ENCODE results near the gene ST6GALNAC1. TPM values are rescaled to one million over a fixed set of nuclear protein-coding genes. Genes with fewer than 3 reads are reported as not detected.
"Not testable (repeated sequence)": the region's sequence is repeated elsewhere in the genome, so short reads cannot be mapped to it uniquely, and the experiment has no call there.

ST6GALNAC1 gene
- total and polyA plus RNA-seq, 4 experiments from 2014 or later = 12.7 to 45.8 (median 14.4) TPM

GRCh38 chr17:76614912-76615617 lies 28.5 kb downstream of the ST6GALNAC1 start:
- H3K4me1 Mint-ChIP-seq = peaks cover 0 to 7% (median 2%) of the 10 kb centered on the region in 4 donors
- no peaks in the 10 kb centered on the region for H3K4me1 ChIP-seq (ENCODE audit: insufficient read depth, low read length)
- H3K36me3 Mint-ChIP-seq = no peaks in the 10 kb centered on the region
- H3K9me3 Mint-ChIP-seq = no peaks in the 10 kb centered on the region
- no peaks in the 10 kb centered on the region for H3K36me3 ChIP-seq (ENCODE audit: insufficient read depth, low read length)
- POLR2A ChIA-PET (ENCODE audit: partially characterized antibody) = interaction anchor here (1.0 to 1.5 kb wide), 3 partner anchors 9 to 66 kb away, joined by 3 read pairs; no protein-coding TSS in a partner anchor
- no peaks in the 10 kb centered on the region for H3K9me3 ChIP-seq (ENCODE audit: control insufficient read depth in 1 of 2, low read length in 2 of 2)
- no peak overlapping the region for H3K27ac Mint-ChIP-seq
- H3K27ac ChIP-seq (ENCODE audit: low read depth, low read length) = no peak overlapping the region
- no peak overlapping the region for H3K4me3 Mint-ChIP-seq
- CTCF ChIA-PET (ENCODE audit: partially characterized antibody) = interaction anchor here (0.9 to 4.2 kb wide), 4 partner anchors 9 to 67 kb away, joined by 3 to 31 read pairs (median 5); partner anchors contain the start of gene ST6GALNAC2
- DNase-seq = no peak
- intact Hi-C loops (cut with micrococcal nuclease) = no loop called here
- no peak overlapping the region for H3K4me3 ChIP-seq (ENCODE audit: low read length in 2 of 2)
- H3K27me3 Mint-ChIP-seq = peaks cover 1 to 3% of the 10 kb centered on the region in 2 donors
- H3K27me3 ChIP-seq (ENCODE audit: insufficient read depth, low read length) = no peaks in the 10 kb centered on the region

GRCh38 chr17:76614064-76614759 lies 29.3 kb downstream of the ST6GALNAC1 start:
- POLR2A ChIA-PET (ENCODE audit: partially characterized antibody) = interaction anchor here (1.0 to 1.7 kb wide), 4 partner anchors 10 to 67 kb away, joined by 3 read pairs; no protein-coding TSS in a partner anchor
- H3K4me1 ChIP-seq (ENCODE audit: insufficient read depth, low read length); intact Hi-C loops (cut with micrococcal nuclease); H3K4me3 Mint-ChIP-seq; H3K27ac ChIP-seq (ENCODE audit: low read depth, low read length); H3K4me3 ChIP-seq (ENCODE audit: low read length in 2 of 2); H3K36me3 Mint-ChIP-seq; H3K4me1 Mint-ChIP-seq; H3K36me3 ChIP-seq (ENCODE audit: insufficient read depth, low read length); H3K9me3 ChIP-seq (ENCODE audit: control insufficient read depth in 1 of 2, low read length in 2 of 2); H3K9me3 Mint-ChIP-seq; H3K27me3 ChIP-seq (ENCODE audit: insufficient read depth, low read length); H3K27me3 Mint-ChIP-seq: not testable (repeated sequence)
- H3K27ac Mint-ChIP-seq = peak overlapping the region in 1 of 7 donors; percentile 65
- CTCF ChIA-PET (ENCODE audit: partially characterized antibody) = interaction anchor here (1.3 to 4.2 kb wide), 3 partner anchors 9 to 68 kb away, joined by 3 to 31 read pairs (median 7); no protein-coding TSS in a partner anchor
- DNase-seq = peak in 1 of 5 donors; percentile 29

- POLR2A ChIA-PET (ENCODE audit: partially characterized antibody) = interaction anchor here (1.1 to 1.7 kb wide), 3 partner anchors 9 to 14 kb away, joined by 3 read pairs; no protein-coding TSS in a partner anchor
- H3K27ac ChIP-seq (ENCODE audit: low read depth, low read length) = no peak overlapping the region
- no peaks in the 10 kb centered on the region for H3K27me3 ChIP-seq (ENCODE audit: insufficient read depth, low read length)
- no peaks in the 10 kb centered on the region for H3K4me1 ChIP-seq (ENCODE audit: insufficient read depth, low read length)
- Mint-ChIP-seq H3K27ac (peak overlapping the region in 2 of 7 donors; percentile 22), H3K4me3 (no peak overlapping the region), H3K9me3 (no peaks in the 10 kb centered on the region), H3K36me3 (no peaks in the 10 kb centered on the region), H3K27me3 (peaks cover 3 to 4% of the 10 kb centered on the region in 2 donors), H3K4me1 (peaks cover 0 to 7% (median 2%) of the 10 kb centered on the region in 4 donors)
- no peak for DNase-seq
- CTCF ChIA-PET (ENCODE audit: partially characterized antibody) = interaction anchor here (1.3 to 4.2 kb wide), 4 partner anchors 10 to 90 kb away, joined by 3 to 31 read pairs (median 6); no protein-coding TSS in a partner anchor
- no peaks in the 10 kb centered on the region for H3K9me3 ChIP-seq (ENCODE audit: control insufficient read depth in 1 of 2, low read length in 2 of 2)
- H3K4me3 ChIP-seq (ENCODE audit: low read length in 2 of 2) = no peak overlapping the region
- H3K36me3 ChIP-seq (ENCODE audit: insufficient read depth, low read length) = no peaks in the 10 kb centered on the region
- intact Hi-C loops (cut with micrococcal nuclease) = no loop called here
Measured at GRCh38 chr17:76612977-76613851, 30.3 kb downstream of the ST6GALNAC1 start.

GRCh38 chr17:76612465-76612864 lies 31.1 kb downstream of the ST6GALNAC1 start:
- Histone ChIP-seq H3K4me1 (ENCODE audit: insufficient read depth, low read length) (no peaks in the 10 kb centered on the region), H3K9me3 (ENCODE audit: control insufficient read depth in 1 of 2, low read length in 2 of 2) (no peaks in the 10 kb centered on the region), H3K27me3 (ENCODE audit: insufficient read depth, low read length) (no peaks in the 10 kb centered on the region), H3K27ac (ENCODE audit: low read depth, low read length) (no peak overlapping the region), H3K4me3 (ENCODE audit: low read length in 2 of 2) (no peak overlapping the region), H3K36me3 (ENCODE audit: insufficient read depth, low read length) (no peaks in the 10 kb centered on the region)
- POLR2A ChIA-PET (ENCODE audit: partially characterized antibody) = interaction anchor here (1.1 to 1.7 kb wide), 3 partner anchors 10 to 54 kb away, joined by 3 to 5 read pairs (median 3); no protein-coding TSS in a partner anchor
- no peak for DNase-seq
- no peak overlapping the region for H3K4me3 Mint-ChIP-seq
- peaks cover 0 to 7% (median 2%) of the 10 kb centered on the region in 4 donors for H3K4me1 Mint-ChIP-seq
- H3K27me3 Mint-ChIP-seq = peaks cover 3 to 4% of the 10 kb centered on the region in 2 donors
- H3K36me3 Mint-ChIP-seq = no peaks in the 10 kb centered on the region
- H3K27ac Mint-ChIP-seq = peak overlapping the region in 1 of 7 donors; percentile 22
- CTCF ChIA-PET (ENCODE audit: partially characterized antibody) = interaction anchor here (1.5 to 4.2 kb wide), 3 partner anchors 12 to 89 kb away, joined by 5 to 31 read pairs (median 6); no protein-coding TSS in a partner anchor
- intact Hi-C loops (cut with micrococcal nuclease) = no loop called here
- no peaks in the 10 kb centered on the region for H3K9me3 Mint-ChIP-seq

- intact Hi-C loops (cut with micrococcal nuclease) = no loop called here
- Mint-ChIP-seq H3K9me3 (no peaks in the 10 kb centered on the region), H3K36me3 (no peaks in the 10 kb centered on the region), H3K4me1 (peaks cover 0 to 7% (median 2%) of the 10 kb centered on the region in 4 donors), H3K4me3 (no peak overlapping the region), H3K27ac (no peak overlapping the region), H3K27me3 (peaks cover 3 to 4% of the 10 kb centered on the region in 2 donors)
- Histone ChIP-seq H3K27me3 (ENCODE audit: insufficient read depth, low read length) (no peaks in the 10 kb centered on the region), H3K4me1 (ENCODE audit: insufficient read depth, low read length) (no peaks in the 10 kb centered on the region), H3K27ac (ENCODE audit: low read depth, low read length) (no peak overlapping the region), H3K9me3 (ENCODE audit: control insufficient read depth in 1 of 2, low read length in 2 of 2) (no peaks in the 10 kb centered on the region), H3K4me3 (ENCODE audit: low read length in 2 of 2) (no peak overlapping the region), H3K36me3 (ENCODE audit: insufficient read depth, low read length) (no peaks in the 10 kb centered on the region)
- ChIA-PET POLR2A (ENCODE audit: partially characterized antibody) (interaction anchor here (1.2 kb wide), 1 partner anchor 53 kb away, joined by 5 read pairs; no protein-coding TSS in a partner anchor), CTCF (ENCODE audit: partially characterized antibody) (interaction anchor here (1.5 to 4.2 kb wide), 3 partner anchors 13 to 89 kb away, joined by 5 to 31 read pairs (median 6); no protein-coding TSS in a partner anchor)
- no peak for DNase-seq
Measured at GRCh38 chr17:76611758-76612157, 31.8 kb downstream of the ST6GALNAC1 start.

GRCh38 chr17:76611080-76611749 lies 32.3 kb downstream of the ST6GALNAC1 start:
- H3K27ac ChIP-seq (ENCODE audit: low read depth, low read length); intact Hi-C loops (cut with micrococcal nuclease); H3K27me3 Mint-ChIP-seq; H3K36me3 ChIP-seq (ENCODE audit: insufficient read depth, low read length); H3K36me3 Mint-ChIP-seq; H3K4me1 ChIP-seq (ENCODE audit: insufficient read depth, low read length); H3K9me3 Mint-ChIP-seq; H3K9me3 ChIP-seq (ENCODE audit: control insufficient read depth in 1 of 2, low read length in 2 of 2); H3K27me3 ChIP-seq (ENCODE audit: insufficient read depth, low read length); DNase-seq; H3K4me1 Mint-ChIP-seq; H3K27ac Mint-ChIP-seq; H3K4me3 ChIP-seq (ENCODE audit: low read length in 2 of 2); H3K4me3 Mint-ChIP-seq: not testable (repeated sequence)
- ChIA-PET POLR2A (ENCODE audit: partially characterized antibody) (interaction anchor here (1.2 kb wide), 1 partner anchor 53 kb away, joined by 5 read pairs; no protein-coding TSS in a partner anchor), CTCF (ENCODE audit: partially characterized antibody) (interaction anchor here (0.5 to 4.2 kb wide), 3 partner anchors 14 to 474 kb away, joined by 3 to 31 read pairs (median 6); no protein-coding TSS in a partner anchor)
